Smooth muscle cell (in vitro differentiated cells): ENCODE measurements around the gene GDPD3. TPM values are rescaled to one million over a fixed set of nuclear protein-coding genes. Genes with fewer than 3 reads are reported as not detected.

Experiments used
- DNase-seq: peaks from one replicate; lab custom pipeline; 2025; ENCODE audit not compliant: unreplicated experiment; lab: John Stamatoyannopoulos, UW
- H2AFZ ChIP-seq: fragments of 200-600 bp; sonication (generic); 2 replicates; pipeline ENCODE4 v1.6.0; 2016; ENCODE audit warnings: antibody characterized with exemption, low read depth, mild to moderate bottlenecking
- H3F3A ChIP-seq: fragments of 200-600 bp; sonication (generic); 2 replicates; pipeline ENCODE4 v1.6.0; 2017; ENCODE audit warnings: antibody characterized with exemption, low read depth
- H3K27ac ChIP-seq: fragments of 200-600 bp; sonication (generic); 2 replicates; pipeline ENCODE4 v1.5.1; 2016; ENCODE audit warnings: low read depth, mild to moderate bottlenecking
- H3K27me3 ChIP-seq: fragments of 200-600 bp; sonication (generic); 2 replicates; pipeline ENCODE4 v1.6.1; 2016; ENCODE audit warnings: low read depth, mild to moderate bottlenecking
- H3K36me3 ChIP-seq: fragments of 200-600 bp; sonication (generic); 2 replicates; pipeline ENCODE4 v1.5.1; 2016; ENCODE audit warnings: low read depth
- H3K4me1 ChIP-seq: fragments of 200-600 bp; sonication (generic); 2 replicates; pipeline ENCODE4 v1.5.1; 2016; ENCODE audit warnings: low read depth
- H3K4me2 ChIP-seq: fragments of 200-600 bp; sonication (generic); 2 replicates; pipeline ENCODE4 v1.6.0; 2016; ENCODE audit warnings: mild to moderate bottlenecking
- H3K4me3 ChIP-seq: fragments of 200-600 bp; sonication (generic); 2 replicates; pipeline ENCODE4 v1.5.1; 2016; ENCODE audit warnings: mild to moderate bottlenecking
- H3K79me2 ChIP-seq: fragments of 200-600 bp; sonication (generic); 2 replicates; pipeline ENCODE4 v1.6.0; 2016; ENCODE audit warnings: low read depth, mild to moderate bottlenecking
- H3K9ac ChIP-seq: fragments of 200-600 bp; sonication (generic); 2 replicates; pipeline ENCODE4 v1.6.0; 2016; ENCODE audit warnings: low read depth
- H3K9me3 ChIP-seq: fragments of 200-600 bp; sonication (generic); replicated peaks from 2 replicates; pipeline ENCODE4 v1.5.1; 2016; ENCODE audit warnings: low read depth
- H4K20me1 ChIP-seq: fragments of 200-600 bp; sonication (generic); 2 replicates; pipeline ENCODE4 v1.6.0; 2016; ENCODE audit warnings: low read depth
- CTCF ChIP-seq: fragments of 200-600 bp; sonication (generic); IDR thresholded peaks from 2 replicates; pipeline ENCODE4 v1.5.1; 2017; ENCODE audit warnings: borderline replicate concordance, mild to moderate bottlenecking, antibody characterized with exemption; ENCODE audit not compliant: insufficient read depth, poor library complexity, severe bottlenecking
- WGBS: methylation state at CpG from one replicate; pipeline ENCODE4 v1.1.7; 2016; ENCODE audit warnings: low lambda C conversion rate; 5-methylcytosine and 5-hydroxymethylcytosine counted together
- polyA plus RNA-seq: library from polyadenylated mRNA; unstranded; fragments of >200 nt; fragmentation: Nextera tagmentation; extraction: Ambion mirVana; gene quantifications from 2 replicates; pipeline ENCODE4 v1.2.1, GENCODE V29; 2016
- total RNA-seq: library from RNA; depleted of rRNA; stranded (reverse); fragments of >200 nt; gene quantifications from 2 replicates; pipeline ENCODE4 v1.2.3, GENCODE V29; 2014

The GDPD3 gene
- total and polyA plus RNA-seq, 2 experiments from 2014 or later, result 0.85 to 13.4 TPM

GRCh38 chr16:30091474-30092372 is 21.6 kb downstream of the GDPD3 start, which contains the start of gene TBX6:
TBX6 (minus strand) TSS chr16:30091924; CDS start chr16:30091193, 731 bp downstream.
- WGBS, result 2% methylated on average over 72 of the region's 76 CpGs
- Histone ChIP-seq H3K9me3 (no peaks in the 10 kb centered on the region), H3K27ac (peak within 1 kb of the TSS; percentile 61), H3K79me2 (no peaks in the 10 kb centered on the region), H3K36me3 (no peaks in the 10 kb centered on the region), H3K4me2 (peak within 1 kb of the TSS; percentile 83), H3K9ac (peak within 1 kb of the TSS; percentile 65), H3K27me3 (no peaks in the 10 kb centered on the region), H4K20me1 (no peaks in the 10 kb centered on the region), H3F3A (peaks cover 24% of the 10 kb centered on the region), H2AFZ (peak within 1 kb of the TSS; percentile 20), H3K4me3 (peak within 1 kb of the TSS; percentile 50), H3K4me1 (peaks cover 19% of the 10 kb centered on the region)
- peak; percentile 41 for TF ChIP-seq CTCF
- peak; percentile 73 for DNase-seq

- no peaks in the 10 kb centered on the region for H3K36me3 ChIP-seq
- peaks cover 19% of the 10 kb centered on the region for H3K4me1 ChIP-seq
- 81% methylated on average over 26 of the region's 26 CpGs for WGBS
- H3F3A ChIP-seq, result peaks cover 24% of the 10 kb centered on the region
- no peak for DNase-seq
- H3K9me3 ChIP-seq, result no peaks in the 10 kb centered on the region
- no peak overlapping the region for H2AFZ ChIP-seq
- H3K27me3 ChIP-seq, result no peaks in the 10 kb centered on the region
- H3K4me3 ChIP-seq, result peak overlapping the region; percentile 50
- no peak for TF ChIP-seq CTCF
- no peaks in the 10 kb centered on the region for H4K20me1 ChIP-seq
- peak overlapping the region; percentile 83 for H3K4me2 ChIP-seq
- H3K9ac ChIP-seq, result no peak overlapping the region
- H3K79me2 ChIP-seq, result no peaks in the 10 kb centered on the region
- peak overlapping the region; percentile 61 for H3K27ac ChIP-seq
Measured at GRCh38 chr16:30090610-30091331, 22.6 kb downstream of the GDPD3 start.

- WGBS, result 90% methylated on average over 22 of the region's 22 CpGs
- Histone ChIP-seq H3K27ac (peak overlapping the region; percentile 61), H4K20me1 (no peaks in the 10 kb centered on the region), H3K4me3 (no peak overlapping the region), H3F3A (peaks cover 24% of the 10 kb centered on the region), H3K79me2 (no peaks in the 10 kb centered on the region), H3K36me3 (no peaks in the 10 kb centered on the region), H2AFZ (no peak overlapping the region), H3K9ac (no peak overlapping the region), H3K4me2 (no peak overlapping the region), H3K4me1 (peaks cover 12% of the 10 kb centered on the region), H3K27me3 (no peaks in the 10 kb centered on the region), H3K9me3 (no peaks in the 10 kb centered on the region)
- TF ChIP-seq CTCF, result no peak
- DNase-seq, result no peak
Measured at GRCh38 chr16:30088832-30089624, 24.3 kb downstream of the GDPD3 start.
